Measurements from ENCODE around the gene FICD.

FICD gene

GRCh38 chr12:108519558-108519957 lies 4.5 kb downstream of the FICD start:
- Histone ChIP-seq H3K79me1 (ENCODE audit: low read length) (peaks cover 7% of the 10 kb centered on the region), H3K4me1 (ENCODE audit: control insufficient read depth, low read depth, low read length) (no peaks in the 10 kb centered on the region), H2BK5ac (ENCODE audit: low read length) (no peak overlapping the region), H2AK5ac (ENCODE audit: low read length) (no peak overlapping the region), H3K18ac (ENCODE audit: low read length) (no peak overlapping the region), H3K4me2 (ENCODE audit: low read length) (no peak overlapping the region), H4K5ac (ENCODE audit: low read length) (no peak overlapping the region), H3K79me2 (ENCODE audit: control insufficient read depth, insufficient read depth, low read length) (no peaks in the 10 kb centered on the region), H3K23ac (ENCODE audit: low read length) (no peak overlapping the region), H2BK120ac (ENCODE audit: low read depth, low read length) (no peak overlapping the region), H3K27ac (ENCODE audit: low read depth, low read length) (no peak overlapping the region), H4K8ac (ENCODE audit: low read depth, low read length) (no peak overlapping the region), H3K27me3 (ENCODE audit: insufficient read depth, low read length, poor library complexity) (no peaks in the 10 kb centered on the region), H3K4me3 (ENCODE audit: low read length) (no peak overlapping the region), H3K36me3 (ENCODE audit: control insufficient read depth, insufficient read depth, low read length) (peaks cover 18% of the 10 kb centered on the region), H3K4ac (ENCODE audit: low read depth, low read length) (no peak overlapping the region), H3K56ac (ENCODE audit: low read length) (no peak overlapping the region), H2BK15ac (replicated peaks; ENCODE audit: low read depth) (no peak overlapping the region), H3K9ac (ENCODE audit: low read length) (no peak overlapping the region)
- WGBS (ENCODE audit: extremely low coverage, insufficient coverage, low lambda C conversion rate): no CpG with 5 or more reads among the region's 4 CpGs
- peak; percentile 65 for DNase-seq

GRCh38 chr12:108523365-108523764 lies 8.3 kb downstream of the FICD start:
- Histone ChIP-seq H3K79me1 (ENCODE audit: low read length) (peaks cover 4% of the 10 kb centered on the region), H4K5ac (ENCODE audit: low read length) (no peak overlapping the region), H4K8ac (ENCODE audit: low read depth, low read length) (no peak overlapping the region), H3K79me2 (ENCODE audit: control insufficient read depth, insufficient read depth, low read length) (no peaks in the 10 kb centered on the region), H3K36me3 (ENCODE audit: control insufficient read depth, insufficient read depth, low read length) (peaks cover 30% of the 10 kb centered on the region), H3K27me3 (ENCODE audit: insufficient read depth, low read length, poor library complexity) (no peaks in the 10 kb centered on the region), H3K4me3 (ENCODE audit: low read length) (no peak overlapping the region), H3K4me1 (ENCODE audit: control insufficient read depth, low read depth, low read length) (no peaks in the 10 kb centered on the region), H3K9ac (ENCODE audit: low read length) (no peak overlapping the region), H3K27ac (ENCODE audit: low read depth, low read length) (no peak overlapping the region), H2BK5ac (ENCODE audit: low read length) (no peak overlapping the region), H2BK15ac (replicated peaks; ENCODE audit: low read depth) (no peak overlapping the region), H3K23ac (ENCODE audit: low read length) (no peak overlapping the region), H2BK120ac (ENCODE audit: low read depth, low read length) (no peak overlapping the region), H3K18ac (ENCODE audit: low read length) (no peak overlapping the region), H3K56ac (ENCODE audit: low read length) (no peak overlapping the region), H2AK5ac (ENCODE audit: low read length) (no peak overlapping the region), H3K4ac (ENCODE audit: low read depth, low read length) (no peak overlapping the region), H3K4me2 (ENCODE audit: low read length) (no peak overlapping the region)
- no peak for DNase-seq
- WGBS (ENCODE audit: extremely low coverage, insufficient coverage, low lambda C conversion rate): no CpG with 5 or more reads among the region's 14 CpGs

GRCh38 chr12:108525681-108526080 lies 10.6 kb downstream of the FICD start:
- Histone ChIP-seq H2BK120ac (ENCODE audit: low read depth, low read length) (no peak overlapping the region), H3K36me3 (ENCODE audit: control insufficient read depth, insufficient read depth, low read length) (peaks cover 30% of the 10 kb centered on the region)
- no CpG with 5 or more reads among the region's 5 CpGs for WGBS (ENCODE audit: extremely low coverage, insufficient coverage, low lambda C conversion rate)

GRCh38 chr12:108526482-108527165 lies 11.5 kb downstream of the FICD start:
- Histone ChIP-seq H2BK120ac (ENCODE audit: low read depth, low read length) (no peak overlapping the region), H3K4me1 (ENCODE audit: control insufficient read depth, low read depth, low read length) (no peaks in the 10 kb centered on the region), H3K4me2 (ENCODE audit: low read length) (no peak overlapping the region), H3K18ac (ENCODE audit: low read length) (no peak overlapping the region), H2BK5ac (ENCODE audit: low read length) (no peak overlapping the region), H3K4me3 (ENCODE audit: low read length) (no peak overlapping the region), H3K36me3 (ENCODE audit: control insufficient read depth, insufficient read depth, low read length) (peaks cover 27% of the 10 kb centered on the region), H2BK15ac (replicated peaks; ENCODE audit: low read depth) (no peak overlapping the region), H3K27me3 (ENCODE audit: insufficient read depth, low read length, poor library complexity) (no peaks in the 10 kb centered on the region), H3K27ac (ENCODE audit: low read depth, low read length) (peak overlapping the region; percentile 25), H3K56ac (ENCODE audit: low read length) (no peak overlapping the region), H4K8ac (ENCODE audit: low read depth, low read length) (no peak overlapping the region), H4K5ac (ENCODE audit: low read length) (no peak overlapping the region), H3K9ac (ENCODE audit: low read length) (no peak overlapping the region), H3K23ac (ENCODE audit: low read length) (no peak overlapping the region), H2AK5ac (ENCODE audit: low read length) (no peak overlapping the region), H3K4ac (ENCODE audit: low read depth, low read length) (no peak overlapping the region), H3K79me2 (ENCODE audit: control insufficient read depth, insufficient read depth, low read length) (no peaks in the 10 kb centered on the region), H3K79me1 (ENCODE audit: low read length) (no peaks in the 10 kb centered on the region)
- no CpG with 5 or more reads among the region's 10 CpGs for WGBS (ENCODE audit: extremely low coverage, insufficient coverage, low lambda C conversion rate)
- DNase-seq: peak; percentile 10

More at GRCh38 chr12:108525681-108526080, 10.6 kb downstream of the FICD start:
- H3K27me3 ChIP-seq (ENCODE audit: insufficient read depth, low read length, poor library complexity): no peaks in the 10 kb centered on the region
- no peak for DNase-seq
- no peak overlapping the region for H3K18ac ChIP-seq (ENCODE audit: low read length)
- no peak overlapping the region for H4K5ac ChIP-seq (ENCODE audit: low read length)
- H3K79me1 ChIP-seq (ENCODE audit: low read length): peaks cover 2% of the 10 kb centered on the region
- no peaks in the 10 kb centered on the region for H3K4me1 ChIP-seq (ENCODE audit: control insufficient read depth, low read depth, low read length)
- H3K4me3 ChIP-seq (ENCODE audit: low read length): no peak overlapping the region
- H2BK5ac ChIP-seq (ENCODE audit: low read length): no peak overlapping the region
- H3K79me2 ChIP-seq (ENCODE audit: control insufficient read depth, insufficient read depth, low read length): no peaks in the 10 kb centered on the region
- no peak overlapping the region for H3K4ac ChIP-seq (ENCODE audit: low read depth, low read length)
- H3K56ac ChIP-seq (ENCODE audit: low read length): no peak overlapping the region
- H2AK5ac ChIP-seq (ENCODE audit: low read length): no peak overlapping the region
- no peak overlapping the region for H3K4me2 ChIP-seq (ENCODE audit: low read length)
- no peak overlapping the region for H4K8ac ChIP-seq (ENCODE audit: low read depth, low read length)
- no peak overlapping the region for H3K23ac ChIP-seq (ENCODE audit: low read length)
- no peak overlapping the region for H3K9ac ChIP-seq (ENCODE audit: low read length)
- no peak overlapping the region for H3K27ac ChIP-seq (ENCODE audit: low read depth, low read length)
- H2BK15ac ChIP-seq (replicated peaks; ENCODE audit: low read depth): no peak overlapping the region

- Histone ChIP-seq H3K56ac (ENCODE audit: low read length) (no peak overlapping the region), H3K4me1 (ENCODE audit: control insufficient read depth, low read depth, low read length) (no peaks in the 10 kb centered on the region), H3K9ac (ENCODE audit: low read length) (no peak overlapping the region), H3K36me3 (ENCODE audit: control insufficient read depth, insufficient read depth, low read length) (peaks cover 27% of the 10 kb centered on the region), H3K27ac (ENCODE audit: low read depth, low read length) (peak overlapping the region; percentile 25), H3K27me3 (ENCODE audit: insufficient read depth, low read length, poor library complexity) (no peaks in the 10 kb centered on the region), H4K8ac (ENCODE audit: low read depth, low read length) (no peak overlapping the region), H2BK5ac (ENCODE audit: low read length) (no peak overlapping the region), H3K4me2 (ENCODE audit: low read length) (no peak overlapping the region), H2AK5ac (ENCODE audit: low read length) (no peak overlapping the region), H3K4me3 (ENCODE audit: low read length) (no peak overlapping the region), H3K18ac (ENCODE audit: low read length) (no peak overlapping the region), H3K23ac (ENCODE audit: low read length) (no peak overlapping the region), H4K5ac (ENCODE audit: low read length) (no peak overlapping the region), H3K4ac (ENCODE audit: low read depth, low read length) (no peak overlapping the region), H3K79me1 (ENCODE audit: low read length) (no peaks in the 10 kb centered on the region), H2BK120ac (ENCODE audit: low read depth, low read length) (no peak overlapping the region), H2BK15ac (replicated peaks; ENCODE audit: low read depth) (no peak overlapping the region), H3K79me2 (ENCODE audit: control insufficient read depth, insufficient read depth, low read length) (no peaks in the 10 kb centered on the region)
- no peak for DNase-seq
- WGBS (ENCODE audit: extremely low coverage, insufficient coverage, low lambda C conversion rate): no CpG with 5 or more reads among the region's 6 CpGs
Observed at GRCh38 chr12:108527166-108527496, 12.1 kb downstream of the FICD start.

GRCh38 chr12:108530161-108530560 lies 15.1 kb downstream of the FICD start:
- Histone ChIP-seq H3K36me3 (ENCODE audit: control insufficient read depth, insufficient read depth, low read length) (peaks cover 21% of the 10 kb centered on the region), H3K56ac (ENCODE audit: low read length) (no peak overlapping the region), H3K4me3 (ENCODE audit: low read length) (no peak overlapping the region), H3K18ac (ENCODE audit: low read length) (no peak overlapping the region), H3K27me3 (ENCODE audit: insufficient read depth, low read length, poor library complexity) (no peaks in the 10 kb centered on the region), H3K4me1 (ENCODE audit: control insufficient read depth, low read depth, low read length) (no peaks in the 10 kb centered on the region), H2BK120ac (ENCODE audit: low read depth, low read length) (no peak overlapping the region), H2AK5ac (ENCODE audit: low read length) (no peak overlapping the region), H3K79me2 (ENCODE audit: control insufficient read depth, insufficient read depth, low read length) (peaks cover 1% of the 10 kb centered on the region), H3K23ac (ENCODE audit: low read length) (no peak overlapping the region), H2BK15ac (replicated peaks; ENCODE audit: low read depth) (no peak overlapping the region), H3K9ac (ENCODE audit: low read length) (no peak overlapping the region), H3K4me2 (ENCODE audit: low read length) (no peak overlapping the region), H2BK5ac (ENCODE audit: low read length) (no peak overlapping the region), H3K27ac (ENCODE audit: low read depth, low read length) (no peak overlapping the region), H4K8ac (ENCODE audit: low read depth, low read length) (no peak overlapping the region), H3K79me1 (ENCODE audit: low read length) (no peaks in the 10 kb centered on the region), H3K4ac (ENCODE audit: low read depth, low read length) (no peak overlapping the region), H4K5ac (ENCODE audit: low read length) (no peak overlapping the region)
- no CpG with 5 or more reads among the region's 9 CpGs for WGBS (ENCODE audit: extremely low coverage, insufficient coverage, low lambda C conversion rate)
- no peak for DNase-seq

Measured in mesendoderm (in vitro differentiated cells).